IPS DF 6.9 (cell line): Measurements from ENCODE around the gene NKG7.
"Not testable (repeated sequence)": the region's sequence is repeated elsewhere in the genome, so short reads cannot be mapped to it uniquely, and the experiment has no call there.

Experiments
- DNase-seq: peaks from one replicate; pipeline ENCODE4 v3.0.0-alpha.2; 2013; ENCODE audit warnings: low read depth, low spot score
- H3K27ac ChIP-seq: one replicate; pipeline ENCODE4 v1.5.1; 2013; ENCODE audit warnings: low read length, control low read depth
- H3K27me3 ChIP-seq: 2 replicates; pipeline ENCODE4 v1.6.1; 2013; ENCODE audit warnings: mild to moderate bottlenecking, low read length; ENCODE audit not compliant: control insufficient read depth, insufficient read depth
- H3K36me3 ChIP-seq: 2 replicates; pipeline ENCODE4 v1.6.1; 2013; ENCODE audit warnings: low read length; ENCODE audit not compliant: control insufficient read depth, insufficient read depth
- H3K4me1 ChIP-seq: 2 replicates; pipeline ENCODE4 v1.6.1; 2013; ENCODE audit warnings: low read length; ENCODE audit not compliant: control insufficient read depth, insufficient read depth
- H3K4me3 ChIP-seq: 2 replicates; pipeline ENCODE4 v1.5.1; 2013; ENCODE audit warnings: mild to moderate bottlenecking, low read length
- H3K9me3 ChIP-seq: 2 replicates; pipeline ENCODE4 v1.6.1; 2013; ENCODE audit warnings: low read length, inconsistent platforms; ENCODE audit not compliant: control insufficient read depth, insufficient read depth
- WGBS: extraction: QIAGEN DNeasy Blood & Tissue Kit; methylation state at CpG from one replicate; pipeline ENCODE4 v1.1.7; 2013; ENCODE audit warnings: mixed read lengths, missing lambda C conversion rate; ENCODE audit not compliant: insufficient read length, insufficient coverage; 5-methylcytosine and 5-hydroxymethylcytosine counted together

NKG7 gene

GRCh38 chr19:51372649-51373504, at the start of gene NKG7:
TSS of gene NKG7 (minus strand) at chr19:51372654. CDS start at chr19:51372535, 119 bp downstream.
- no peak within 1 kb of the TSS for H3K27ac ChIP-seq
- WGBS, result no CpG with 5 or more reads among the region's 9 CpGs
- peaks cover 6% of the 10 kb centered on the region for H3K4me1 ChIP-seq
- no peaks in the 10 kb centered on the region for H3K27me3 ChIP-seq
- no peaks in the 10 kb centered on the region for H3K9me3 ChIP-seq
- no peak within 1 kb of the TSS for H3K4me3 ChIP-seq
- no peaks in the 10 kb centered on the region for H3K36me3 ChIP-seq
- DNase-seq, result no peak

GRCh38 chr19:51422053-51422448, 49.6 kb upstream of the NKG7 start:
- DNase-seq, result peak; percentile 82
- peaks cover 5% of the 10 kb centered on the region for H3K4me1 ChIP-seq
- peak overlapping the region; percentile 22; the same call in 1 of the 2 replicates for H3K4me3 ChIP-seq
- H3K36me3 ChIP-seq, result no peaks in the 10 kb centered on the region
- no peaks in the 10 kb centered on the region for H3K9me3 ChIP-seq
- WGBS, result 100% methylated on average over 2 of the region's 19 CpGs
- H3K27ac ChIP-seq, result no peak overlapping the region
- H3K27me3 ChIP-seq, result no peaks in the 10 kb centered on the region

- no peaks in the 10 kb centered on the region for H3K36me3 ChIP-seq
- no CpG with 5 or more reads among the region's 39 CpGs for WGBS
- no peaks in the 10 kb centered on the region for H3K9me3 ChIP-seq
- no peak overlapping the region for H3K27ac ChIP-seq
- H3K27me3 ChIP-seq, result no peaks in the 10 kb centered on the region
- peak overlapping the region; percentile 22; the same call in 1 of the 2 replicates for H3K4me3 ChIP-seq
- DNase-seq, result no peak
- H3K4me1 ChIP-seq, result peaks cover 5% of the 10 kb centered on the region
Measured at GRCh38 chr19:51421229-51422052, 49.0 kb upstream of the NKG7 start.

GRCh38 chr19:51420511-51420910, 48.1 kb upstream of the NKG7 start:
- not testable (repeated sequence) for DNase-seq, H3K4me3 ChIP-seq, H3K9me3 ChIP-seq, H3K4me1 ChIP-seq, H3K36me3 ChIP-seq, H3K27ac ChIP-seq, H3K27me3 ChIP-seq
- WGBS, result no CpG with 5 or more reads among the region's 11 CpGs

- H3K27ac ChIP-seq, result no peak overlapping the region
- WGBS, result no CpG with 5 or more reads among the region's 2 CpGs
- no peaks in the 10 kb centered on the region for H3K9me3 ChIP-seq
- no peaks in the 10 kb centered on the region for H3K27me3 ChIP-seq
- H3K4me1 ChIP-seq, result peaks cover 5% of the 10 kb centered on the region
- no peaks in the 10 kb centered on the region for H3K36me3 ChIP-seq
- no peak for DNase-seq
- no peak overlapping the region for H3K4me3 ChIP-seq
Measured at GRCh38 chr19:51418707-51419106, 46.3 kb upstream of the NKG7 start.

GRCh38 chr19:51417810-51418157, 45.3 kb upstream of the NKG7 start:
- no CpG with 5 or more reads among the region's 3 CpGs for WGBS
- no peaks in the 10 kb centered on the region for H3K36me3 ChIP-seq
- no peak overlapping the region for H3K27ac ChIP-seq
- peaks cover 5% of the 10 kb centered on the region for H3K4me1 ChIP-seq
- no peak for DNase-seq
- no peak overlapping the region for H3K4me3 ChIP-seq
- H3K9me3 ChIP-seq, result no peaks in the 10 kb centered on the region
- no peaks in the 10 kb centered on the region for H3K27me3 ChIP-seq

DNA sequence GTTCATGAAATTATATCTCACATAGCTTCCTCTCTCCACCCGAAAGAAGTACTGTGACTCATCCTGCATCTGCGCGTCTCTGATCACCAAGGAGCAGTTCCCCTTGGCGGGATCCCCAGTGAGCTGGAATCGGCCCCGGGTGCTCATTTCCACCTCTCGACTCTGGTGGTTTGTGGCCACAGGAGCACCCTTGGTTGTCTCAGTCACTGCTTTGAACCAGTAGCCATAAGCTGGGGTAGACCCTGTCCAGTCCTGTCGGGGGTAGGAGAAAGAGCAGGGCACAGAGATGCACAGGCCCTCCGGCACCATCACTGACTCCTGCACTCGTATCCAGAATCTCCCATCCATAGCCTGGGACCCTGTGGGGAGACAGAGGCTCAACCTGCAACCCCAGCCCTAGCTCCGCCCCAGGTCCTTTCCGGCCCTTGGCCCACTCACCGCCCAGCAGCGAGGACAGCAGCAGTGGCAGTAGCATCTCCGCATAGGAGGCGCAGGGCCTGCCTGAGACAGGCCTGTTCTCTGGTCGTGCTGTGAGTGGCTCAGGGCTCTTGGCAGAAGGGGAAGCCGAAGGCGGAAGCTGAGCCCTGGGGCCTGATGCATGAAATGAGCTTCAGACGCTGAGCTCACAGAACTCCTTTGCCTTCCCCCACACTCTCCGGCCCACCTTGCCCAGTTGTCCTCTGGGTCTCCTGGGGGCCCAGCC, 44.8 kb upstream of the NKG7 start, which contains the start of gene SIGLEC10:
Gene SIGLEC10 (minus strand): TSS at position 536 of the 703 bp plus-strand sequence. CDS start 61 bp downstream, at position 475.
- H3K27me3 ChIP-seq, result no peaks in the 10 kb centered on the region
- H3K36me3 ChIP-seq, result no peaks in the 10 kb centered on the region
- H3K4me3 ChIP-seq, result no peak within 1 kb of the TSS
- H3K27ac ChIP-seq, result no peak within 1 kb of the TSS
- WGBS, result no CpG with 5 or more reads among the region's 21 CpGs
- H3K9me3 ChIP-seq, result no peaks in the 10 kb centered on the region
- H3K4me1 ChIP-seq, result peaks cover 5% of the 10 kb centered on the region
- no peak for DNase-seq

- DNase-seq, H3K9me3 ChIP-seq, H3K36me3 ChIP-seq, H3K27ac ChIP-seq, H3K4me3 ChIP-seq, H3K27me3 ChIP-seq, H3K4me1 ChIP-seq: not testable (repeated sequence)
- WGBS, result no CpG with 5 or more reads among the region's 15 CpGs
Measured at GRCh38 chr19:51416422-51416821, 44.0 kb upstream of the NKG7 start.

GRCh38 chr19:51415187-51415586, 42.7 kb upstream of the NKG7 start:
- DNase-seq, result no peak
- Histone ChIP-seq H3K4me3 (no peak overlapping the region), H3K27me3 (no peaks in the 10 kb centered on the region), H3K9me3 (no peaks in the 10 kb centered on the region), H3K27ac (no peak overlapping the region), H3K36me3 (no peaks in the 10 kb centered on the region), H3K4me1 (peaks cover 2% of the 10 kb centered on the region; the same call in 1 of the 2 replicates)
- WGBS, result no CpG with 5 or more reads among the region's 12 CpGs
